CD8-positive, alpha-beta memory T cell (primary cell): ENCODE results near the gene CPNE2. TPM values are rescaled to one million over a fixed set of nuclear protein-coding genes. Genes with fewer than 3 reads are reported as not detected.

Source experiments
- CTCF ChIA-PET: fragments of 350-600 bp; sonication (Branson Sonifier 250); formaldehyde crosslinking; loops from one replicate; lab custom pipeline; 2021; ENCODE audit warnings: antibody characterized with exemption; lab: Charles Lee
- POLR2A ChIA-PET: fragments of 350-600 bp; sonication (Branson Sonifier 250); formaldehyde crosslinking; loops from one replicate; lab custom pipeline; 2021; ENCODE audit warnings: antibody characterized with exemption; lab: Charles Lee
- DNase-seq, 5 donors: peaks; one replicate each; pipeline versions ENCODE4 v3.0.0 to v3.0.0-alpha.2; 2020 to 2022; ENCODE audit warnings: mixed read lengths in 1 of 5
- H3K27ac ChIP-seq: one replicate; pipeline ENCODE4 v1.7.0; 2013; ENCODE audit warnings: low read depth, mild to moderate bottlenecking, low read length, moderate library complexity
- H3K27me3 ChIP-seq: 2 replicates; pipeline ENCODE4 v1.7.0; 2013; ENCODE audit warnings: low read length, mild to moderate bottlenecking; ENCODE audit not compliant: insufficient read depth, poor library complexity, severe bottlenecking
- H3K36me3 ChIP-seq: 2 replicates; pipeline ENCODE4 v1.7.0; 2013; ENCODE audit warnings: mild to moderate bottlenecking, low read length, moderate library complexity; ENCODE audit not compliant: insufficient read depth
- H3K4me1 ChIP-seq: 2 replicates; pipeline ENCODE4 v1.7.0; 2013; ENCODE audit warnings: mild to moderate bottlenecking, low read length, moderate library complexity; ENCODE audit not compliant: insufficient read depth
- H3K4me3 ChIP-seq: 2 replicates; pipeline ENCODE4 v1.7.0; 2013; ENCODE audit warnings: mild to moderate bottlenecking, low read length
- H3K9me3 ChIP-seq: 2 replicates; pipeline ENCODE4 v1.7.0; 2013; ENCODE audit warnings: mild to moderate bottlenecking, low read length
- H3K27ac Mint-ChIP-seq, 8 donors: one replicate each; pipeline ENCODE4 v1.8.0; 2020 to 2021; ENCODE audit warnings: mixed read lengths in 8 of 8, mild to moderate bottlenecking in 6 of 8, inconsistent platforms in 3 of 8, moderate library complexity in 3 of 8
- H3K27me3 Mint-ChIP-seq, 2 donors: one replicate each; pipeline ENCODE4 v1.8.0; 2020 to 2021; ENCODE audit warnings: mixed read lengths in 2 of 2, mild to moderate bottlenecking in 1 of 2, moderate library complexity in 1 of 2
- H3K36me3 Mint-ChIP-seq, 3 donors: one replicate each; pipeline ENCODE4 v1.8.0; 2020 to 2021; ENCODE audit warnings: mixed read lengths in 3 of 3, inconsistent platforms in 1 of 3, mild to moderate bottlenecking in 1 of 3
- H3K4me1 Mint-ChIP-seq, 3 donors: one replicate each; pipeline ENCODE4 v1.8.0; 2020 to 2021; ENCODE audit warnings: mixed read lengths in 3 of 3, inconsistent platforms in 1 of 3, mild to moderate bottlenecking in 1 of 3
- H3K4me3 Mint-ChIP-seq, 7 donors: one replicate each; pipeline ENCODE4 v1.8.0; 2020 to 2021; ENCODE audit warnings: mixed read lengths in 7 of 7, mild to moderate bottlenecking in 6 of 7, moderate library complexity in 4 of 7, inconsistent platforms in 2 of 7
- H3K9me3 Mint-ChIP-seq, 5 donors: one replicate each; pipeline ENCODE4 v1.8.0; 2020 to 2022; ENCODE audit warnings: mixed read lengths in 5 of 5, mild to moderate bottlenecking in 3 of 5, moderate library complexity in 2 of 5, inconsistent platforms in 1 of 5
- polyA plus RNA-seq: library from polyadenylated mRNA; unstranded; fragments of 300-500 nt; fragmentation: Illumina TruSeq; gene quantifications from one replicate; pipeline ENCODE4 v1.2.3, GENCODE V29; 2021
- total RNA-seq, 2 experiments: library from RNA; stranded (reverse); gene quantifications; one replicate each; pipeline ENCODE4 v1.2.3, GENCODE V29; 2021

The CPNE2 gene
- total and polyA plus RNA-seq, 3 experiments from 2014 or later, result 9.4 to 90.4 (median 9.4) TPM

- H3K27ac Mint-ChIP-seq, result peak overlapping the region in 6 of 8 donors; percentile 23 to 94 (median 66)
- no peaks in the 10 kb centered on the region for H3K27me3 Mint-ChIP-seq
- CTCF ChIA-PET, result no interaction called here
- Histone ChIP-seq H3K9me3 (no peaks in the 10 kb centered on the region), H3K4me1 (peaks cover 13% of the 10 kb centered on the region), H3K36me3 (peaks cover 7% of the 10 kb centered on the region), H3K27me3 (no peaks in the 10 kb centered on the region), H3K4me3 (no peak overlapping the region), H3K27ac (no peak overlapping the region)
- peaks cover 0 to 15% (median 12%) of the 10 kb centered on the region in 3 donors for H3K4me1 Mint-ChIP-seq
- POLR2A ChIA-PET, result no interaction called here
- H3K36me3 Mint-ChIP-seq, result peaks cover 4 to 54% (median 7%) of the 10 kb centered on the region in 3 donors
- no peak for DNase-seq
- no peaks in the 10 kb centered on the region for H3K9me3 Mint-ChIP-seq
- no peak overlapping the region for H3K4me3 Mint-ChIP-seq
Observed at GRCh38 chr16:57148481-57148880, 56.1 kb downstream of the CPNE2 start.

GRCh38 chr16:57149391-57149790, 57.0 kb downstream of the CPNE2 start:
- H3K4me3 Mint-ChIP-seq, result no peak overlapping the region
- CTCF ChIA-PET, result no interaction called here
- Histone ChIP-seq H3K4me1 (peaks cover 4% of the 10 kb centered on the region), H3K27ac (no peak overlapping the region), H3K9me3 (no peaks in the 10 kb centered on the region), H3K4me3 (no peak overlapping the region), H3K36me3 (peaks cover 16% of the 10 kb centered on the region), H3K27me3 (no peaks in the 10 kb centered on the region)
- H3K36me3 Mint-ChIP-seq, result peaks cover 9 to 63% (median 13%) of the 10 kb centered on the region in 3 donors
- POLR2A ChIA-PET, result no interaction called here
- H3K27ac Mint-ChIP-seq, result peak overlapping the region in 2 of 8 donors; percentile 23 to 50
- DNase-seq, result no peak
- no peaks in the 10 kb centered on the region for H3K27me3 Mint-ChIP-seq
- H3K4me1 Mint-ChIP-seq, result peaks cover 0 to 15% (median 12%) of the 10 kb centered on the region in 3 donors
- no peaks in the 10 kb centered on the region for H3K9me3 Mint-ChIP-seq

DNA sequence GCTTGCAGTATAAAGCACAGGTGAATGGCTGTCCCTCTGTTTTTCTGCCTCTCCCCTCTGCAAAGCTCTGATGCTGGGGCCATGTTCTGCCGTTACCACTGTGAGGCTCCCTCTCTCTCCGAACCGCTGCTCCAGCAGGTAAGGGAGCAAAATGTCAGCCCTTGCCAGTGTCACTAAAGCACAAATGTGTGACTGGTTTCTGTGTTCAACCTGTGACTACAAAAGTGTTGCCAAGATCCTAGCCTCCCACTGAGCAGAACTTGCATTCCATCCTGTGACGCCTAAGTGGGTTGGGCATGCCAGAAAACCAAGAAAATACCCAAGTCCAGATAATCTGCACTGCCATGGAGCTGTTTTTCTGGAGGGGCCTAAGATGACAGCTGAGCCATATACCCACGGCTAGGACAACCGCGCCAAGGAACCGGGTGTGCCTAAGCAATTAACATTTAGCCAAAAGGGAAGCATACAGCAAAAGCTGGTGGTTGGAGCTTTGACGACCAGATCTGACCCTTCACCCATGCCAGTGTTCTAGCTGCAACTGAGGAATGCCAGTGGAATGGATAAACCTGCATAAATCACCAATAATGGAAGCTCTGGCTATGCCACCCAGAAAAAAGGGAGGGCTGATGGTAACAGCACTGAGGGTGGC, 58.4 kb downstream of the CPNE2 start:
- ChIA-PET CTCF (interaction anchor here (2.5 kb wide), 1 partner anchor 58 kb away, joined by 9 read pairs; the partner anchor contains the start of gene CPNE2), POLR2A (no interaction called here)
- peaks cover 16% of the 10 kb centered on the region for H3K36me3 ChIP-seq
- H3K4me3 ChIP-seq, result no peak overlapping the region
- DNase-seq, result no peak
- Mint-ChIP-seq H3K4me1 (peaks cover 0 to 15% (median 10%) of the 10 kb centered on the region in 3 donors), H3K9me3 (no peaks in the 10 kb centered on the region), H3K27me3 (no peaks in the 10 kb centered on the region), H3K4me3 (no peak overlapping the region), H3K36me3 (peaks cover 9 to 71% (median 13%) of the 10 kb centered on the region in 3 donors), H3K27ac (peak overlapping the region in 6 of 8 donors; percentile 46 to 89 (median 60))
- no peak overlapping the region for H3K27ac ChIP-seq
- no peaks in the 10 kb centered on the region for H3K27me3 ChIP-seq
- H3K9me3 ChIP-seq, result no peaks in the 10 kb centered on the region
- H3K4me1 ChIP-seq, result peaks cover 2% of the 10 kb centered on the region

DNA sequence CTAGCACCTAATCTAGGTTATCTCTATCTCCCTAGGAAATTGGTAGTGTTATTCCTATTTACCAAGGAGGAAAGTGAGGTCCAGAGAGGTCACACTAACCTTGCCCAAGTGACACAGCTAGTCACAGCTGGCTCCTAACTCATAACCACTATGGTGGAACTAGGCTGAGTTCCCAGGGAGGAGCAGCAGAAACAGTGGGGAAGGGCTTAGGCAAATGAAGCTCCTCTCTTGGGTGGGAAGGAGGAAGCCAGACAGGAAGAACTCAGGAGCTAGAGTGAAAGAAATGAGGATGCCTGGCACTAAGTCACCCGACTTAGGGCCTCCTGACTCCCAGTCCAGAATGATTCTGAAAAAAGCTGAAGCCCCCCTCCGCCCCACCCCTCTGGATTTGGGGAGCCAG, 59.0 kb downstream of the CPNE2 start:
- Histone ChIP-seq H3K4me3 (no peak overlapping the region), H3K4me1 (peaks cover 8% of the 10 kb centered on the region), H3K36me3 (peaks cover 20% of the 10 kb centered on the region), H3K27me3 (no peaks in the 10 kb centered on the region), H3K27ac (no peak overlapping the region), H3K9me3 (no peaks in the 10 kb centered on the region)
- H3K4me3 Mint-ChIP-seq, result no peak overlapping the region
- ChIA-PET CTCF (interaction anchor here (1.0 to 2.5 kb wide), 2 partner anchors 58 to 67 kb away, joined by 3 to 9 read pairs; partner anchors contain the start of gene CPNE2), POLR2A (no interaction called here)
- H3K27ac Mint-ChIP-seq, result peak overlapping the region in 4 of 8 donors; percentile 5 to 64 (median 55)
- H3K36me3 Mint-ChIP-seq, result peaks cover 9 to 76% (median 13%) of the 10 kb centered on the region in 3 donors
- no peaks in the 10 kb centered on the region for H3K27me3 Mint-ChIP-seq
- H3K9me3 Mint-ChIP-seq, result no peaks in the 10 kb centered on the region
- no peak for DNase-seq
- peaks cover 0 to 20% (median 10%) of the 10 kb centered on the region in 3 donors for H3K4me1 Mint-ChIP-seq

DNA sequence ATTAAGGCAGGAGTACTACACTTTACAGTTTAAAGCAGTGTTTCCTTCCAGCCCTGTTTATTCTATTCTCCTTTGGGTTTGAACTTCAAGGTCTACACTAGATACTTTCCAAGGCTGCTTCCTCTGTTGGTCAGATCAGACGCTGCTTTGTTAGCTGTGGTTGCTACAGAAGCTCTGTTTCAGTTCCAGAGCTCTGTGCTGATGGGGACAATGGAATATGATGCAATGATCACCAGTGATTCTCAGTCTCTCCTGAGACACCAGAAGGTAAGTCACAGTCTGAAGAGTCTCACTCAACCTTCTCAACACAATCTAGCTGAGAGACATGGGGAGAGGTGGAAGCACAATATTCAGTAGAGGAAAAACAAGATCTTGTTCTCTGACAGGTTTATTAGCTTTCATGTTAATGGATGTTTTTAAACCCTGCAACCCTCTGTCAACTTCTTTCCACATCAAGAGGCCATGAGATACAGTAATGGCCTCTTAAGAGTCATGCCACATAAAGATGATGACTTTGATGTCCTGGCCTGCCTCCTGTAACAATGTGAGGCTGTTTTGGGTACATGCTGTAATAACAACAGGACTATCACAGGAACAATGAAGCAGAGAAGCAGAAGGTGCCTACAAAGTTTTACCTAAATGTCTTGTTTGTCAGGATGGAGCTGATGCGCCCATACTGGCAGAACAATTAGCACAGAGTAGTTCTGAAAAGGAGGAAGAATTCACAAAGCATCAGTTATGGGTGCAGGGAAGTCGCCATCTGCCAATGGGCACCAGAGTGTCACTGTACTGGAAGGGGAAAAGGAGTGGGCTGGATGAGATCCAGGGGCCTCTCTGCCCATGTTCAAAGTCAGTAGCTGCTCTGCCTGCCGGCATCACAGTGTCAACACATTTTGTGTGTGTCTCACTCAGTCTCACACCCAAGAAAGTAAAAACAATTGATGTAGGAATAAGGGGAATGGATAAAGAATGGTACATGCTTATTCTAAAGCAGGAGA, 60.0 kb downstream of the CPNE2 start:
- H3K9me3 Mint-ChIP-seq, result no peaks in the 10 kb centered on the region
- H3K27me3 Mint-ChIP-seq, result no peaks in the 10 kb centered on the region
- H3K27ac Mint-ChIP-seq, result peak overlapping the region in 3 of 8 donors; percentile 64 to 82 (median 72)
- Histone ChIP-seq H3K36me3 (peaks cover 22% of the 10 kb centered on the region), H3K27ac (no peak overlapping the region), H3K27me3 (no peaks in the 10 kb centered on the region), H3K9me3 (no peaks in the 10 kb centered on the region), H3K4me1 (peaks cover 13% of the 10 kb centered on the region), H3K4me3 (no peak overlapping the region)
- no peak for DNase-seq
- H3K36me3 Mint-ChIP-seq, result peaks cover 9 to 78% (median 16%) of the 10 kb centered on the region in 3 donors
- POLR2A ChIA-PET, result no interaction called here
- H3K4me1 Mint-ChIP-seq, result peaks cover 0 to 23% (median 12%) of the 10 kb centered on the region in 3 donors
- no peak overlapping the region for H3K4me3 Mint-ChIP-seq
- CTCF ChIA-PET, result interaction anchor here (0.9 to 2.5 kb wide), 3 partner anchors 60 to 68 kb away, joined by 3 to 9 read pairs (median 3); partner anchors contain the start of gene CPNE2

DNA sequence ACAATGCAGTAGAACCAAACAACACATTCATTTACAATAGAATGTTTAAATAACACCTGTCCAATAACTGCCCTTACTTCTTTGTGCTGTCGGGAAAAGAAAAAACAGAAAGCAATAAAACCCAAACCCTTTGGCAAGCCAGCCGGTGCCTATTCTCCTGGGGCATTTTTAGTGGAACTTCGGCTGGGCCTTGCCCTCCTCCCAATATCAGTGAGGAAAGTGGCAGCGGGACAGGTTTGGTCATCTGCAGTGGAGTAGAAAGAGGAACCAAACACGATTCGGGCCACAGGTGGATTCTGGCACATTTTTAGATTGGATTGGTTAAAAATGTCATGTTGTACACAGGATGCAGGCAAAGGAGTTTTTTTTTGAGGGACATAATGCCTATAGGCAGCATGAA, 61.5 kb downstream of the CPNE2 start:
- ChIA-PET CTCF (interaction anchor here (0.9 kb wide), 1 partner anchor 61 kb away, joined by 3 read pairs; the partner anchor contains the start of gene CPNE2), POLR2A (no interaction called here)
- H3K4me1 ChIP-seq, result peaks cover 13% of the 10 kb centered on the region
- no peaks in the 10 kb centered on the region for H3K27me3 ChIP-seq
- H3K9me3 ChIP-seq, result no peaks in the 10 kb centered on the region
- peaks cover 22% of the 10 kb centered on the region for H3K36me3 ChIP-seq
- no peak overlapping the region for H3K4me3 Mint-ChIP-seq
- no peak overlapping the region for H3K27ac ChIP-seq
- H3K27ac Mint-ChIP-seq, result peak overlapping the region in 2 of 8 donors; percentile 50 to 52
- peaks cover 1 to 16% (median 9%) of the 10 kb centered on the region in 3 donors for H3K4me1 Mint-ChIP-seq
- no peak overlapping the region for H3K4me3 ChIP-seq
- H3K9me3 Mint-ChIP-seq, result no peaks in the 10 kb centered on the region
- DNase-seq, result no peak
- no peaks in the 10 kb centered on the region for H3K27me3 Mint-ChIP-seq
- peaks cover 9 to 76% (median 19%) of the 10 kb centered on the region in 3 donors for H3K36me3 Mint-ChIP-seq

GRCh38 chr16:57155702-57156350, 63.4 kb downstream of the CPNE2 start:
- ChIA-PET POLR2A (no interaction called here), CTCF (interaction anchor here (1.2 kb wide), 1 partner anchor 62 kb away, joined by 3 read pairs; no protein-coding TSS in a partner anchor)
- H3K27ac ChIP-seq, result no peak overlapping the region
- Mint-ChIP-seq H3K4me3 (no peak overlapping the region), H3K4me1 (peaks cover 3 to 16% (median 9%) of the 10 kb centered on the region in 3 donors), H3K9me3 (no peaks in the 10 kb centered on the region), H3K27ac (peak overlapping the region in 2 of 8 donors; percentile 40 to 75), H3K36me3 (peaks cover 9 to 85% (median 31%) of the 10 kb centered on the region in 3 donors), H3K27me3 (no peaks in the 10 kb centered on the region)
- no peak for DNase-seq
- H3K36me3 ChIP-seq, result peaks cover 26% of the 10 kb centered on the region
- no peaks in the 10 kb centered on the region for H3K9me3 ChIP-seq
- H3K4me3 ChIP-seq, result no peak overlapping the region
- peaks cover 13% of the 10 kb centered on the region for H3K4me1 ChIP-seq
- no peaks in the 10 kb centered on the region for H3K27me3 ChIP-seq
